ENCODE data around the gene CHD9NB. TPM values are rescaled to one million over a fixed set of nuclear protein-coding genes. Genes with fewer than 3 reads are reported as not detected.
A peak's percentile ranks its signal among the peaks of the same experiment; 100 is the strongest.
"Not testable (repeated sequence)": the region's sequence is repeated elsewhere in the genome, so short reads cannot be mapped to it uniquely, and the experiment has no call there.

CHD9NB gene
- polyA plus RNA-seq, 6 donors from 2014 or later = 0.16 TPM; not detected in 5

DNA sequence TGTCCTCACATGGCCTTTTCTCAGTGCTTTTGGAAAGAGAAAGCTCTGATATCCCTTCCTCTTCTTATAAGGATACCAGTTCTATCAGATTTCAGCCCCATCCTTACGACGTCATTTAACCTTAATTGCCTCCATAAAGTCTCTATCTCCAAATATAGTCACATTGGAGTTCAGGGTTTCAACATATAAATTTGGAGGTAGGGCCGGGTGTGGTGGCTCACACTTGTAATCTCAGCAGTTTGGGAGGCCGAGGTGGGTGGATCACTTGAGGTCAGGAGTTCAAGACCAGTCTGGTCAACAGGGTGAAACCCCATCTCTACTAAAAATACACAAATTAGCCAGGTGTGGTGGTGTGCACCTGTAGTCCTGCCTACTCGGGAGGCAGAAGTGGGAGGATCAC is 5.2 kb downstream of the CHD9NB start:
- H3K4me3 Mint-ChIP-seq; H3K36me3 Mint-ChIP-seq; H3K27me3 Mint-ChIP-seq; DNase-seq; H3K9me3 Mint-ChIP-seq; ATAC-seq (ENCODE audit: low read depth in 2 of 2); H3K4me1 Mint-ChIP-seq: not testable (repeated sequence)
- peak overlapping the region in 1 of 6 donors; percentile 67 for H3K27ac Mint-ChIP-seq

DNA sequence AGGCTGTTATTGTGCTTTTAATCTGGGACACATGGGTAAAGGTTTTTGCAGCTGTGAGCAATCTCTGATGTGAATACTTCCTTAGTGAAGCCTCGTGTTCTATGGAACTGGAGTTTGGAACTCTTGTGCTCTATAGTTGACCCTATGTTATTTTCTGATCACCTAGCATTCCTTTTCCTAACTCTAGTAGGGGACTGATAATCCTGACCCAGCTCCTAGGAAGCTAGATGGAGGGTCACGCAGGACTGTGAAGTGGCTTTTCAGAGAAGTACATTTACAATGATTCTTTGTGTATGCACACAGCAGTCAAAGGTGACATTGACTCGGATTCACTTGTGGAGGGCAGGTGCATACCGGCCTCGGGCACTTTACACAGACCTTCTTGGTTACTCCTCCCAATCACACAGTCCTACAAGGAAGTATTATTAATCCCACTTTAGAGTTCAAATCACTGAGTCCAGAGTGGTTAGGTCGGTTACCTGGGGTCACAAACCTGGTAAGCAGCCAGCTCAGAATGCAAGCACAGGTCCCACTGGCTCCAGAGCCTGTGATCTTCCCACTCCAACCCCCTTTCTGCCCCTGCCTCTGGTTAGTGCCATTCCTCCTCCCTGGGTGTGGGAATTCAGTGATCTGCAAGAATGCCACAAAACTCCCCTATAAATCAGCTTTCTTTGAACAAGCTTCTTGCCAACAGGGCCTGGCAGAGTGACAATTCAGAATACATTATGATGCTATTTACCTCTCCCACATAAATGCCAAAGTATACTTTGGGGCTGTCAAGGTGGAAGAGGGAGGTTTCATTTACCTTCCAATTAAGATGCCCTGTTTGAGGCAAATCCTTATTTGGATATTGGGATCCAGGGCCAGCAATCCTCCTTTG is 7.1 kb downstream of the CHD9NB start:
- Mint-ChIP-seq H3K4me3 (no peak overlapping the region), H3K27ac (peak overlapping the region in 2 of 6 donors; percentile 22 to 53), H3K36me3 (no peaks in the 10 kb centered on the region), H3K4me1 (peaks cover 0 to 6% (median 0%) of the 10 kb centered on the region in 3 donors), H3K27me3 (peaks cover 5 to 10% (median 9%) of the 10 kb centered on the region in 3 donors), H3K9me3 (peaks cover 0 to 4% (median 2%) of the 10 kb centered on the region in 7 donors)
- no peak for DNase-seq
- ATAC-seq (ENCODE audit: low read depth in 2 of 2) = no peak

DNA sequence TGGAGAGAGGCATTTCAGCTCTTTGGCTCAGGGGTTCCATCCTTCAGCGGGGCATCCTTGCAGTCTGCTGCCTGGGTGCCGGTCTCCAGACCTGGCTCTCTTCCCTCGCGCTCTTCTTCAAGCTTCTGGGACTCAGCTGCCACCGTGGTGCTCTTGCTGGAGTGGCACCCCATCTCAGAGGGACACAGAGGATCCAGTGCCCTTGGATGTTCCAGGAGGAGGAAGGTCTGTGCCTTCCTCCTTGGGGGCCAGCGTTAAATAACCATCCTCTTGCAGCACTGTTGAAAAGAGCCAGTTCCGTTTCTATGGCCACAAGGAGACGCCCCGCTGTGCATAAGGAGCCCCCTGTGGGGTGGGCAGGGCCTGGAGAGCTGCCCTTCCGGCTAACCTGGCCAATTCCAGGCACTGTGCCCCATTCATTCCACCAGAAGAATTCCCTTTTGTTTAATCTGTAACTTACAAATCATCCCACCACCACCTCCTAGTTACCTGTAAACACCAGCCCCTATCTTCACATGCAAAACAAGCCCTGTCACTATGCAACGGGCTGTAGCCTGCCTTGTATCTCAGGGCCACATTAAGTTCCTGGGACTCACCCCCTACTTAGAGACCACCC is 8.6 kb downstream of the CHD9NB start:
- H3K27me3 Mint-ChIP-seq = peaks cover 5 to 12% (median 9%) of the 10 kb centered on the region in 3 donors
- peaks cover 0 to 5% (median 2%) of the 10 kb centered on the region in 7 donors for H3K9me3 Mint-ChIP-seq
- H3K36me3 Mint-ChIP-seq = no peaks in the 10 kb centered on the region
- no peak for DNase-seq
- ATAC-seq (ENCODE audit: low read depth in 2 of 2) = no peak
- H3K27ac Mint-ChIP-seq = no peak overlapping the region
- H3K4me3 Mint-ChIP-seq = no peak overlapping the region
- peaks cover 0 to 7% (median 0%) of the 10 kb centered on the region in 3 donors for H3K4me1 Mint-ChIP-seq

DNA sequence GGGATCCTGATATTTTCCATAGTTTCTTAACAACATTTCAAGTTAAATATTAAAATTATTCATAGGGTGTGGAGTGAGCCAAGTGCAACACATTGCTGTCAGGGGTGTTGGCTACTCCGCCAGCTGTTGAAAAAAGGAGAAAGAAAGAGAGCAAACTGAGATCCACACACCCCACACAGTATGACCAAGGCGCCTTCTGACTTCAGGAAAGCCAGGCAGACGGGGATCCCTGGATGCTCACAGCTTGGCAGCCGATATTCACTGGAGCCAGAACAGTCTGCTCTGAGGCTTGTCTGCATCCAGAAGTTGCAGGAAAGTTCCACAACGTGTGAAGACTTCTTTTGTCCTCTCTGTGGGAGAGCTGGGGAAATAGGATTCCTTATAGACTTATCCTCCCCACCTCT is 9.3 kb downstream of the CHD9NB start:
- DNase-seq = no peak
- Mint-ChIP-seq H3K27me3 (peaks cover 5 to 12% (median 9%) of the 10 kb centered on the region in 3 donors), H3K27ac (peak overlapping the region in 1 of 6 donors; percentile 25), H3K4me1 (peaks cover 0 to 7% (median 0%) of the 10 kb centered on the region in 3 donors), H3K36me3 (no peaks in the 10 kb centered on the region), H3K9me3 (peaks cover 0 to 5% (median 2%) of the 10 kb centered on the region in 7 donors), H3K4me3 (no peak overlapping the region)
- no peak for ATAC-seq (ENCODE audit: low read depth in 2 of 2)

DNA sequence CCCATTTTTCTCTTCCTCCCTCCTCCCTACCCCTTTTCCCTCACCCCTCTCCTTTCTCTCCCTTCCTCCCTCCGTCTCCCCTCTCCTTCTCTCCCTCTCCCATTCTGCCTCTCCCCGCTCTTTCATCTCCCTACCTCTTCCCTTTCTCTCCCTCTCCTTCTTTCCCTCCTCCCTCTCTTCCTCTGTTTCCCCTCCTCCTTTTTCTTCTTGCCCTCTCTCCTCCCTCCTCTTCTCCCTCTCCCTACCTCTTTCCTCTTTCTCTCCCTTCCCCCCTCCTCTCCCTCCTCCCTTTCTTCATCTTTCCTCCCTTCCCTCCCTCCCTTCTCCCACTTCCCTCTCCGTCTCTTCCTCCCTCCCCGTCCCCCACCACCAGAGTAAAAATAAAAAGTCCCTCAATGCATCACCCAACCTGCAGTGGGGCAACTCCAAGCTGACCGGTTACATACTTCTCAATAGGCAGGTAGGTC is 10.4 kb downstream of the CHD9NB start:
- no peak for DNase-seq
- H3K4me1 Mint-ChIP-seq = peaks cover 0 to 7% (median 0%) of the 10 kb centered on the region in 3 donors
- peak overlapping the region in 1 of 6 donors; percentile 13 for H3K27ac Mint-ChIP-seq
- no peak for ATAC-seq (ENCODE audit: low read depth in 2 of 2)
- peaks cover 0 to 5% (median 0%) of the 10 kb centered on the region in 7 donors for H3K9me3 Mint-ChIP-seq
- peaks cover 9 to 12% (median 9%) of the 10 kb centered on the region in 3 donors for H3K27me3 Mint-ChIP-seq
- H3K36me3 Mint-ChIP-seq = no peaks in the 10 kb centered on the region
- H3K4me3 Mint-ChIP-seq = no peak overlapping the region

DNA sequence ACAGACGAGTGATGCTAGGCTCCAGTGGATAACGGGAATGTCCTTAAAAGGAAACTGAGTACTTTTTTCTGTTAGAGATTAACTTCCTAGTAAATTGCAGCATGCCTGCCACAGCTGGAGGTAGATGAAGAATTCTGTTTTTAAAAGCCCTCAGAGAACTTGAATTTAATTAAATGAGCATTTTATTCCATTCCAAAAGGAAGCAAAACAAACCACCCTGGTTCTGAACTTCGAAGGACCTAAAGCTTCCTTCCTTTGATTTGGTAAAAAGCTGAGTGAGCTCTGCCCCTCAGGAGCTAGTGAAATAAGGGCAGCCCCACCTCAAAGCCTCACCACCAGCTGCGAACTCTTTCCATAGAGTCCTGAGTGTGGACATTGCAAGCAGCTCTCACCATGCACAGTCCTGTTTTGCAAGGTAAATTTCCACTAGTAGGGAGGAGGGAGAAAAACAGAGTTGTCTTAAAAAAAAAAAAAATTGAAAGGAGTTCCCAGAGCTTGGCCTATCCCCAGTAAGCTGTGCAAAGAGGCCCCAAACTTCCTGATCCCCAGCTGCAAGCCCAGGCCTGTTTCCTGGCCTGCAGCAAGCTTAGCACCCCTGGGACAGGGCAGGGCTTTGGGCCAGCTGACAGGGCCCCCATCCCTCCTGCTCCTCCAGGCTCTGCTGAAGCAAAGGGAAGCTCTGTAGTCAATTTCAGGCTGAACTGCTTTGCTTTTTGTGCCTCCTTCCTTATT is 11.2 kb downstream of the CHD9NB start:
- ATAC-seq (ENCODE audit: low read depth in 2 of 2) (no peak), DNase-seq (no peak)

DNA sequence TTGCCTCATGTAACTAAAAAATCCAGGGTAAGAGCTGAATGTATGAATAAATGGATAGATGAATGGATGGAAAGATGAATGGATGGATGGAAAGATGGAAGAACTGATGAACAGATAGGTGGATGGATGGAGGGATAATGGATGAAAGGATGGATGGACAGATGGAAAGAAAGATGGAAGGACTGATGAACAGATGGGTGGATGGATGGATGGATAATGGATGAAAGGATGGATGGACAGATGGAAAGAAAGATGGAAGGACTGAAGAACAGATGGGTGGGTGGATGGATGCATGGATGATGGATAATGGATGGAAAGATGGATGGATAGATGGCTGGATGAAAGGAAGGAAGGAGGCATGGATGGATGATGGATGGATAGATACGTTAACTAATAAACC is 11.9 kb downstream of the CHD9NB start:
- no peak for ATAC-seq (ENCODE audit: low read depth in 2 of 2)
- peaks cover 12 to 15% (median 15%) of the 10 kb centered on the region in 3 donors for H3K27me3 Mint-ChIP-seq

More for the DNA sequence above, 11.2 kb downstream of the CHD9NB start:
- Mint-ChIP-seq H3K9me3 (peaks cover 0 to 5% (median 0%) of the 10 kb centered on the region in 7 donors), H3K4me1 (peaks cover 0 to 7% (median 0%) of the 10 kb centered on the region in 3 donors), H3K4me3 (no peak overlapping the region), H3K36me3 (no peaks in the 10 kb centered on the region), H3K27ac (peak overlapping the region in 1 of 6 donors; percentile 39), H3K27me3 (peaks cover 11 to 12% (median 12%) of the 10 kb centered on the region in 3 donors)

DNA sequence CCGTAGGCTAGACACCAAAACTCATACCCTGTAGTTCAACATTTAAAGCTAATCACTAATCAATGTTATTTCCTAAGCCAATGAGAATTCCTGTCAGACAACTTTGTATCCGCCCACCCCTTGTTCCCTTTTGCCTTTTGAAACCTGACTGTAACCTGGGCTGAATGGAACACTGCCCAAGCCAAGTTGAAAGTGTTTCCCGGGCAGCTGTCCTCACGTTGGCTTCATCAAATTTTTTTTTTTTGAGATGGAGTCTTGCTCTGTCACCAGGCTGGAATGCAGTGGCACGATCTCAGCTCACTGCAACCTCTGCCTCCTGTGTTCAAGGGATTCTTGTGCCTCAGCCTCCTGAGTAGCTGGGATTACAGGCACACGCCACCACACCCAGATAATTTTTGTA is 16.0 kb downstream of the CHD9NB start:
- peaks cover 0 to 11% (median 8%) of the 10 kb centered on the region in 7 donors for H3K9me3 Mint-ChIP-seq
- DNase-seq; ATAC-seq (ENCODE audit: low read depth in 2 of 2); H3K27ac Mint-ChIP-seq; H3K4me3 Mint-ChIP-seq; H3K4me1 Mint-ChIP-seq: not testable (repeated sequence)
- H3K36me3 Mint-ChIP-seq = peaks cover 8 to 13% of the 10 kb centered on the region in 2 donors
- H3K27me3 Mint-ChIP-seq = peaks cover 24 to 33% (median 24%) of the 10 kb centered on the region in 3 donors

More for the DNA sequence above, 11.9 kb downstream of the CHD9NB start:
- Mint-ChIP-seq H3K4me3 (no peak overlapping the region), H3K4me1 (peaks cover 0 to 7% (median 0%) of the 10 kb centered on the region in 3 donors), H3K36me3 (no peaks in the 10 kb centered on the region), H3K9me3 (peaks cover 0 to 5% (median 0%) of the 10 kb centered on the region in 7 donors), H3K27ac (no peak overlapping the region)
- no peak for DNase-seq

DNA sequence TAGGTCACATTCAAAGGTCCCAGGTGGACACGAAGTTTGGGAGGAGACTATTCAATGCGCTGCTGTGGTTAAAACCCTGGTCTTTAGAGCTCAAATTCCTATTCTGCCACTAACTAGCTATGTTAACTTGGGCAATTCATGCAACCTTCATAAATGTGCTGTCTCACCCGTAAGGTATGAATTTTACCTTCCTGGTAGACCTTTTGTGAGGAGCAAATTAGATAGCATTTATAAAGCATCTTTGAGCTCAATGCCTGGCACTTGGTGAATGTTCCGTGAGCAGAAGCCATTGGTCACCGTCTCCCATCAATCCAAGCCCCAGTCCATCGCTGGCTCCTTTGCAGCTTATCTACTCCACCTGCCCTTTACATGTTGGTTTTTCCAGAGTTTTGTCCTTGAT is 16.6 kb downstream of the CHD9NB start:
- ATAC-seq (ENCODE audit: low read depth in 2 of 2) = no peak
- peaks cover 0 to 4% (median 0%) of the 10 kb centered on the region in 3 donors for H3K4me1 Mint-ChIP-seq
- peaks cover 28 to 33% (median 28%) of the 10 kb centered on the region in 3 donors for H3K27me3 Mint-ChIP-seq
- peaks cover 8 to 13% of the 10 kb centered on the region in 2 donors for H3K36me3 Mint-ChIP-seq
- H3K4me3 Mint-ChIP-seq = no peak overlapping the region
- no peak for DNase-seq
- peaks cover 0 to 11% (median 8%) of the 10 kb centered on the region in 7 donors for H3K9me3 Mint-ChIP-seq
- H3K27ac Mint-ChIP-seq = no peak overlapping the region

DNA sequence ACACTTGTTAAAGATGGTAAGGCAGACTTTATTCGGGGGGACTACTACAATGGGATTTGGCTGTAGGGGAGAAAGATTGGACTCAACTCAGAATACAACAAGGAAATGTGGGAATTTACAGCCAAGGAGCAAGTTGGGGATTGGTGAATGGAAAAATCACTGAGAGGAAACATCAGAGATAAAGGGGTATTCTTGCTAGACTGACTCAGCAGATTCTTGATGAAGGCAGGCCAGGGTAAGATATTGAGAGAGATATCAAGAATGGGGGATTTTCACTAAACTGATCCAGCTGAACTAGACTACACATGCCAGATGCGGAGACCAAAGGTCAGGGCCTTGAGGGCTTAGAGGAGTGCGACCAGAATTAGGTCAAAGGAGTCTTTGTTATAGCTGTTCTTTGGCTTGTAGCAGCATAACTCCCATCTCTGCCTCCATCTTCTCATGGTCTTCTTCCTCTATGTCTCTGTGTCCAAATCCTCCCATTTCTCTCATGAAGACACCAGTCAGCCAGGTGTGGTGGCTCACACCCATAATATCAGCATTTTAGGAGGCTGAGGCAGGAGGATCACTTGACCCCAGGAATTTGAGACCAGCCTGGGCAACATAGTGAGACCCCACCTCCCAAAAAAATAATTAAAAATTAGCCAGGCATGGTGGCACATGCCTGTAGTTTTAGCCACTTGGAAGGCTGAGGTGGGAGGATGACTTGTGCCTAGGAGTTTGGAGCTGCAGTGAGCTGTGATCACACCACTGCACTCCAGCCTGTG is 17.3 kb downstream of the CHD9NB start:
- Mint-ChIP-seq H3K27ac (no peak overlapping the region), H3K4me1 (no peaks in the 10 kb centered on the region), H3K27me3 (peaks cover 22 to 33% (median 28%) of the 10 kb centered on the region in 3 donors), H3K4me3 (no peak overlapping the region), H3K9me3 (peaks cover 0 to 11% (median 6%) of the 10 kb centered on the region in 7 donors), H3K36me3 (peaks cover 8 to 13% of the 10 kb centered on the region in 2 donors)
- DNase-seq (no peak), ATAC-seq (ENCODE audit: low read depth in 2 of 2) (no peak)

DNA sequence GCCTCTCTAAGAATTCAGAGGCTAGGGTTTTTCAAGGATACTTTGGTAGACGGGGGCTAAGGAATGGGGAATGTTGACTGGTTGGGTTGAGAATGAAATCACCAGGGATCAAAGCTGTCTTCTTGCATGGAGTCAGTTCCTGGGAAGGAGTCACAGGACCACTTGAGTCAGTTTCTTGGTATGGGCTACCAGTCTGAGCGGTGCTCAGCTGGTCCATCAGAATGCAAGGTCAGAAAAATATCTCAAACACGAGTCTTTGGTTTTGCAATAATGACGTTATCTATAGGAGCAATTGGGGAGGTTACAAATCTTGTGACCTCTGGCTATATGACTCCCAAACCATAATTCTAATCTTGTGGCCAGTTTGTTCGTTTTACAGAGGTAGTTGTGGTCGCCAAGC is 18.4 kb downstream of the CHD9NB start:
- no peaks in the 10 kb centered on the region for H3K4me1 Mint-ChIP-seq
- peaks cover 0 to 11% (median 6%) of the 10 kb centered on the region in 7 donors for H3K9me3 Mint-ChIP-seq
- peaks cover 28 to 33% (median 33%) of the 10 kb centered on the region in 3 donors for H3K27me3 Mint-ChIP-seq
- no peak overlapping the region for H3K27ac Mint-ChIP-seq
- ATAC-seq (ENCODE audit: low read depth in 2 of 2) = no peak
- no peak overlapping the region for H3K4me3 Mint-ChIP-seq
- peaks cover 8 to 13% of the 10 kb centered on the region in 2 donors for H3K36me3 Mint-ChIP-seq
- DNase-seq = no peak

DNA sequence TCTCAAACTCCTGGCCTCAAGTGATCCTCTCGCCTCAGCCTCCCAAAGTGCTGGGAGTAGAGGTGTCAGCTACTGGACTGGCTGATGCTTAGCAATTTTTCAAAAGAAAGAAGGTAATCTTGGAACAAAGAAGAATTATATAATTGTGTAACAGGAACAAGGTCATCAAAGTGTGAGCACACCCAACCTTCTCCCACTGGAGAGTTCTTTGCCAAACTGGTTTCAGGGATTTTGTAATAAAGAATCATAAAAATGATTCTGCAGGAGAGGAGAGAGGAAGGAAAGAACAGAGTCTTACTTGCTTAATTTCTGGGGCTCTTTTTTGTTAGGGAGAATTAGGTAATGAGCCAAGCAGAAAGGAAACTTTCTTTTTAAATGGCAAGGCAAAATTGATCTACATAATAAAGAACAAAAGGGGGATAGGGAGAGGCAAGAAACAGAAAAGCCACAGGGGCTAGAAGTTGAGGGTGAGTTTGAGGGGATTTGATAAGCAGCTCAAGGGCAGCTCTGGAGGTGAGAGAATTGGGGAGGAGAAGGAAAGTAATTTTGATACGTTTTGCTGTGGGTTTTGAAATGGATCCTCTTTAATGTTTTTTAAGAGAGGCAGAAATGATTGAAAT is 21.3 kb downstream of the CHD9NB start:
- no peak for ATAC-seq (ENCODE audit: low read depth in 2 of 2)
- Mint-ChIP-seq H3K4me1 (no peaks in the 10 kb centered on the region), H3K27ac (no peak overlapping the region), H3K36me3 (peaks cover 8 to 13% of the 10 kb centered on the region in 2 donors), H3K9me3 (peaks cover 0 to 11% (median 6%) of the 10 kb centered on the region in 7 donors), H3K27me3 (peaks cover 28 to 31% (median 30%) of the 10 kb centered on the region in 3 donors), H3K4me3 (no peak overlapping the region)
- DNase-seq = no peak
